H1 (cell line): ENCODE results near the gene SPINT2.

Experiments
- EZH2 ChIP-seq: fragments of 200-600 bp; sonication (generic); IDR thresholded peaks from 2 replicates; pipeline ENCODE4 v1.7.1; 2012; ENCODE audit warnings: low read depth, mild to moderate bottlenecking, moderate library complexity, low read length, inconsistent platforms; ENCODE audit not compliant: severe bottlenecking
- HDAC6 ChIP-seq: IDR thresholded peaks from one replicate; pipeline ENCODE4 v1.7.1; 2012; ENCODE audit warnings: low read depth, mild to moderate bottlenecking, inconsistent platforms, low read length, moderate library complexity
- KDM1A ChIP-seq: fragments of 200-600, 300-600 bp; sonication (generic); IDR thresholded peaks from 2 replicates; pipeline ENCODE4 v1.7.1; 2016; ENCODE audit warnings: mild to moderate bottlenecking, low read length, borderline replicate concordance
- POLR2A ChIP-seq, 2 experiments: IDR thresholded peaks; 1 replicate in 1 of 2; 2 replicates in 1 of 2; pipeline ENCODE4 v1.6.1; 2011; ENCODE audit warnings: low read depth in 2 of 2, low read length in 2 of 2, mild to moderate bottlenecking in 2 of 2; ENCODE audit errors: control extremely low read depth in 1 of 2
- POLR2AphosphoS5 ChIP-seq: IDR thresholded peaks from 2 replicates; pipeline ENCODE4 v1.6.1; 2011; ENCODE audit warnings: low read depth, low read length
- RAD21 ChIP-seq, 2 experiments: IDR thresholded peaks in 1 of 2; conservative IDR thresholded peaks in 1 of 2; 2 replicates each; pipeline ENCODE4 v1.6.1; 2011; ENCODE audit warnings: low read depth in 2 of 2, low read length in 2 of 2, improper control_type of control experiment in 1 of 2, inconsistent platforms in 1 of 2, mild to moderate bottlenecking in 1 of 2, moderate library complexity in 1 of 2
- SP2 ChIP-seq: IDR thresholded peaks from 2 replicates; pipeline ENCODE4 v1.6.1; 2012; ENCODE audit warnings: mild to moderate bottlenecking, low read length, inconsistent platforms
- TEAD4 ChIP-seq: IDR thresholded peaks from 2 replicates; pipeline ENCODE4 v1.6.1; 2012; ENCODE audit warnings: low read depth, low read length, inconsistent platforms, mixed read lengths
- YY1 ChIP-seq: IDR thresholded peaks from 2 replicates; pipeline ENCODE4 v1.6.1; 2011; ENCODE audit warnings: low read depth, mild to moderate bottlenecking, low read length
- ZNF274 ChIP-seq: IDR thresholded peaks from 2 replicates; pipeline ENCODE4 v1.7.0; 2012; ENCODE audit warnings: low read length, borderline replicate concordance; ENCODE audit errors: extremely low read depth
- TF ChIP-seq, protein P1 (sequence below), 3 experiments: IDR thresholded peaks; 1 replicate in 2 of 3; 2 replicates in 1 of 3; pipeline versions ENCODE4 v1.5.1 to v1.6.1; 2011; ENCODE audit warnings: low read length in 3 of 3, mild to moderate bottlenecking in 3 of 3, inconsistent platforms in 2 of 3, low read depth in 1 of 3, moderate library complexity in 1 of 3; ENCODE audit not compliant: insufficient read depth in 1 of 3; ENCODE audit errors: control extremely low read depth in 1 of 3
- TF ChIP-seq, protein P2 (sequence below): IDR thresholded peaks from 2 replicates; pipeline ENCODE4 v1.6.1; 2012; ENCODE audit warnings: inconsistent platforms
- TF ChIP-seq, protein P3 (sequence below): IDR thresholded peaks from 2 replicates; pipeline ENCODE4 v1.6.1; 2012; ENCODE audit warnings: low read length, inconsistent platforms

DNA sequence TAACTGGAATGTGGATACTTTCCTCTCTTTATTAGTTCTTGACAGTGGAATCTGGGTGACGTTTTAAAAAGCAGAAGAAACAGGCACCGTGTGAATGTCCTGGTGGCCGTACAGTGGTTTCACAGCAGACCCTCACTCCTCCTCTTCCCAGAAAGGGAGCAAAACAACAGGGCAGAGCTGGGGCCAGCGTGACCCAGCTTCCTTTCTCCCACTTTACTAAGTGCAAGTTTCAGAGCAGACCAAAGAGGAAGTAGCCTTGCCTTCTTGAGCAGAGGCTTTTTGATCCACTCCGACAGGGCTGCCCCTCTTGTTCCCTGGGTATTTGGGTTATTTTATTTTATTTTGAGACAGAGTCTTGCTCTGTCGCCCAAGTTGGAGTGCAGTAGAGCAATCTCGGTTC is 20.0 kb downstream of the SPINT2 start:
- TF ChIP-seq, protein P1, sequence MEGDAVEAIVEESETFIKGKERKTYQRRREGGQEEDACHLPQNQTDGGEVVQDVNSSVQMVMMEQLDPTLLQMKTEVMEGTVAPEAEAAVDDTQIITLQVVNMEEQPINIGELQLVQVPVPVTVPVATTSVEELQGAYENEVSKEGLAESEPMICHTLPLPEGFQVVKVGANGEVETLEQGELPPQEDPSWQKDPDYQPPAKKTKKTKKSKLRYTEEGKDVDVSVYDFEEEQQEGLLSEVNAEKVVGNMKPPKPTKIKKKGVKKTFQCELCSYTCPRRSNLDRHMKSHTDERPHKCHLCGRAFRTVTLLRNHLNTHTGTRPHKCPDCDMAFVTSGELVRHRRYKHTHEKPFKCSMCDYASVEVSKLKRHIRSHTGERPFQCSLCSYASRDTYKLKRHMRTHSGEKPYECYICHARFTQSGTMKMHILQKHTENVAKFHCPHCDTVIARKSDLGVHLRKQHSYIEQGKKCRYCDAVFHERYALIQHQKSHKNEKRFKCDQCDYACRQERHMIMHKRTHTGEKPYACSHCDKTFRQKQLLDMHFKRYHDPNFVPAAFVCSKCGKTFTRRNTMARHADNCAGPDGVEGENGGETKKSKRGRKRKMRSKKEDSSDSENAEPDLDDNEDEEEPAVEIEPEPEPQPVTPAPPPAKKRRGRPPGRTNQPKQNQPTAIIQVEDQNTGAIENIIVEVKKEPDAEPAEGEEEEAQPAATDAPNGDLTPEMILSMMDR (IDR thresholded peaks at IDR 0.05; ENCODE audit: control extremely low read depth in 1 of 3, insufficient read depth in 1 of 3, low read depth in 1 of 3, low read length in 3 of 3): no peak
- TF ChIP-seq RAD21 (IDR thresholded peaks at IDR 0.05 in 1 of 2, conservative IDR thresholded peaks at IDR 0.05 in 1 of 2; ENCODE audit: low read depth in 2 of 2, low read length in 2 of 2) (no peak), YY1 (no peak), SP2 (no peak), KDM1A (no peak), ZNF274 (no peak), HDAC6 (no peak), EZH2 (no peak), POLR2A (IDR thresholded peaks at IDR 0.05; ENCODE audit: control extremely low read depth in 1 of 2, low read depth in 2 of 2, low read length in 2 of 2) (no peak), TEAD4 (no peak), POLR2AphosphoS5 (no peak)
- TF ChIP-seq, protein P2, sequence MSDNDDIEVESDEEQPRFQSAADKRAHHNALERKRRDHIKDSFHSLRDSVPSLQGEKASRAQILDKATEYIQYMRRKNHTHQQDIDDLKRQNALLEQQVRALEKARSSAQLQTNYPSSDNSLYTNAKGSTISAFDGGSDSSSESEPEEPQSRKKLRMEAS: no peak
- TF ChIP-seq, protein P3, sequence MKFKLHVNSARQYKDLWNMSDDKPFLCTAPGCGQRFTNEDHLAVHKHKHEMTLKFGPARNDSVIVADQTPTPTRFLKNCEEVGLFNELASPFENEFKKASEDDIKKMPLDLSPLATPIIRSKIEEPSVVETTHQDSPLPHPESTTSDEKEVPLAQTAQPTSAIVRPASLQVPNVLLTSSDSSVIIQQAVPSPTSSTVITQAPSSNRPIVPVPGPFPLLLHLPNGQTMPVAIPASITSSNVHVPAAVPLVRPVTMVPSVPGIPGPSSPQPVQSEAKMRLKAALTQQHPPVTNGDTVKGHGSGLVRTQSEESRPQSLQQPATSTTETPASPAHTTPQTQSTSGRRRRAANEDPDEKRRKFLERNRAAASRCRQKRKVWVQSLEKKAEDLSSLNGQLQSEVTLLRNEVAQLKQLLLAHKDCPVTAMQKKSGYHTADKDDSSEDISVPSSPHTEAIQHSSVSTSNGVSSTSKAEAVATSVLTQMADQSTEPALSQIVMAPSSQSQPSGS: no peak
